ENCODE measurements around the gene SPEF1. TPM values are rescaled to one million over a fixed set of nuclear protein-coding genes. Genes with fewer than 3 reads are reported as not detected.
"Not testable (repeated sequence)": the region's sequence is repeated elsewhere in the genome, so short reads cannot be mapped to it uniquely, and the experiment has no call there.

SPEF1 gene
- total RNA-seq, 1 donor from 2014 or later, result 1.2 TPM

DNA sequence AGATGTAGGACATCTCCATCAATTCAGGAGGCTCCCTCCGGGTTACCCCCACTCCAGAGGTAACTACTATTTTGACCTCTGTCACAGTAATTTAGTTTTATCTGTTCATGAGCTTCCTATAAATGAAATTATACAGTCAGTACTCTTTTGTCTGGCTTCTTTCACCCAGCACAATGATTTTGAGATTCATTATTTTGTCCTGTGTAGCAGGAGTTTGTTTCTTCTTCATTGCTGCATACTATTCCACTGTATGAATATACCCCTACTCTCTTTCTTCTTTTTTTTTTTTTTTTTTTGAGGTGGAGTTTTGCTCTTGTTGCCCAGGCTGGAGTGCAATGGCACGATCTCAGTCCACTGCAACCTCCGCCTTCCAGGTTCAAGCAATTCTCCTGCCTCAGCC, 27.3 kb upstream of the SPEF1 start:
- DNase-seq (ENCODE audit: low read depth), result no peak

- no peak for DNase-seq (ENCODE audit: low read depth)
Observed at GRCh38 chr20:3804781-3805180, 23.5 kb upstream of the SPEF1 start.

- DNase-seq (ENCODE audit: low read depth), result no peak
Observed at GRCh38 chr20:3804254-3804751, 23.1 kb upstream of the SPEF1 start.

DNA sequence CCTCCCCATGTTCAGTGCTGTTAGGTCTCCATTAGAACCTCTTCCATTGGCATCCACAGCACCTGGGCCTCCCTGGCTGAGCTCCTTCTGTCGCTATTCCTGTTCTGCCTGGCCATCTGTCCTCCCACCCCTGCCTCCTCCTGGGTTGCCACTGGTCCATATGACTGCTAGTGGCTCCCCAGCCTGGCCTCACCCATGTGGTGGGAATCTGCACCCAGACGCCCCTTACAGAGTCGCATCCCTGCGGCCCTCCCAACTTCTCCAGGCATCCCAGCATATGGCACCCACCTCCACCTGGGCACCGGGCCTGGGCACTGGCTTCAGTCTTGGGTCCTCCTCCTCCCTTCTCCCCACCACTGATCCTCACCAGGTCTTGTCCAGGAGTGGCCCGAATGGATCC, 22.6 kb upstream of the SPEF1 start:
- DNase-seq (ENCODE audit: low read depth), result no peak

DNA sequence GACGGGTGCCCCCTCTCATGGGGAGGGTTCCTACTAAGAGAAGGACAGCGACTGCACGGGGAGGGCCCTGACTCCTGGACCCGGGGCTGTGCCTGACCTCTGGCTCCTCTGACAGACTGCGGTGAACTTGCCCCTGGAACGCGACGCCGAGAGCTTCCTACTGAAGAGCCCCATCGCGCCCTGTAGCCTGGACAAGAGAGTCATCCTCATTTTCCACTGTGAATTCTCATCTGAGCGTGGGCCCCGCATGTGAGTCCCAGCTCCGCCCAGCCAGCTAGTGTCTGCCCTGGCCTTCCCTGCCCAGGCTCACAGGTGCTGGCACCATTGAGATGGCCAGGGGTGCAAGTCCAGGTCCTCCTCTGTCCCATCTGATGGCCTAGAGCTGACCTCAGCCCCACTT, 22.0 kb upstream of the SPEF1 start:
- DNase-seq (ENCODE audit: low read depth), result no peak

- no peak for DNase-seq (ENCODE audit: low read depth)
Observed at GRCh38 chr20:3802524-3803239, 21.4 kb upstream of the SPEF1 start.

DNA sequence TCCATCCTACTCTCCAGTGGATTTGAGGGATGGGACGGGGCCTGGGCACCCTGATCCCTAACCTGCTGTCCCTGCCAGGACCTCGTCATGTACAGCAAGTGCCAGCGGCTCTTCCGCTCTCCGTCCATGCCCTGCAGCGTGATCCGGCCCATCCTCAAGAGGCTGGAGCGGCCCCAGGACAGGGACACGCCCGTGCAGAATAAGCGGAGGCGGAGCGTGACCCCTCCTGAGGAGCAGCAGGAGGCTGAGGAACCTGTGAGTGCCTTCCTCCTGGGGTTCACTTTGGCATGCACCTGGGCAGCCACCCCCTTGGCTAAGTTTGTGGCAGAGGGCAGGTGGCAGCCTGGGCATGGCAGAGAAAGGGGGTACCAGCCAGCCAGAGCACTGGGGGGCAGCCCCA, 20.6 kb upstream of the SPEF1 start:
- no peak for DNase-seq (ENCODE audit: low read depth)

- DNase-seq (ENCODE audit: low read depth), result no peak
Observed at GRCh38 chr20:3801299-3801698, 20.1 kb upstream of the SPEF1 start.

- no peak for DNase-seq (ENCODE audit: low read depth)
Observed at GRCh38 chr20:3800878-3801260, 19.6 kb upstream of the SPEF1 start.

DNA sequence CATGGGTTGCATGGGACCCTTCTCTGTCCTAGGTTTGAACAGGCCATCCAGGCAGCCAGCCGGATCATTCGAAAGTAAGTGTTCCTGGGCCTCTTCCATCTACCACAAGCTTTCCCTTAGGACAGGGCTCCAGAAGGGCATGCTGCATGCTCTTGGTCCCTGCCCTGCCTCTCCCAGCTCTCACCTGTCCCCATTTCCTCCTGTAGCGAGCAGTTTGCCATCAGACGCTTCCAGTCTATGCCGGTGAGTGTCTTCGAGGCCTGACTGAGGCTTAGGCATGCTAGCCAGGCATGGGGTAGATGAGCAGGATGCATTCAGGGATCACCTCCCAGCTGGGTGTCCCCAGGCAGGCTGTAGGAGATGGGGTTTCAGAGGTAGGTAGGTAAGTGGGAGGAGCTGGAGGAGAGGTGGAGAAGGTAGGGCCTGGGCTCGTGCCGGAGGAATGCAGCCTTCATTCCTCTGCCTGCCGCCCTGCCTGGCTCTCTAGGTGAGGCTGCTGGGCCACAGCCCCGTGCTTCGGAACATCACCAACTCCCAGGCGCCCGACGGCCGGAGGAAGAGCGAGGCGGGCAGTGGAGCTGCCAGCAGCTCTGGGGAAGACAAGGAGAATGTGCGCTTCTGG, 19.1 kb upstream of the SPEF1 start:
- no peak for DNase-seq (ENCODE audit: low read depth)

DNA sequence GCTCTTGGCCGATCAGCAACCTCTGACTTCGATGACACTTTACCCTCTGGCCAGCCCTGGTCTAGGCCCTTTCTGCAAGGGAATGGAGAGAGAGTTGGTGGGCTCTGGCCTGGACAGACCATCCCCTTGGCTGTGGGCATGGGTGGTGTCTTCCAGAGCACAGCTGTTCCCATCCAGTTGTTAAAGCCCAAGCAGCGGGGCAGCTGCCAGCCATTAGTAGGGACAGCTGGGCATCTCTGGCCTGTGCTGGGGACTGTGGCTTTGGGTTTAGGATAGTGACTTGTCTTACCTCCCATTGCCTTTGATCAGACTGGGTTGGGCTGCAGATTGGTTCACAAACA, 17.6 kb upstream of the SPEF1 start:
- no peak for DNase-seq (ENCODE audit: low read depth)

DNA sequence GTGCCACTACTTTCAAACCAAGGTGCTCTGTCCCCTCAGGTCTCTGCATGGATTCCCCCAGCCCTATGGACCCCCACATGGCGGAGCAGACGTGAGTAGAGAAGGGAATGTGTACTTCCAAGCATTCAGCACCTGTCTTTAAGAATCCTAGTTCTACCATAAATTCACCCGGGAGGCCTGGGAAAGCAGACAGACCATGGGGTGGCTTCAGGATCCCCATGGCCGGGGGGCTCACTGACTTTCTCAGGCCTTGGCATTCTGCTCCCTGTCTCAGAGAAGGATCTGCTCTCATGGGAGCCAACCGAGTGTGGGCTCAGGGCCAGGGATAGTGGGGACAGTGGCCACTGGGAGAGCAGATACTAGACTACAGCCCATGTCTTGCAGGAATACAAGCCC, 17.1 kb upstream of the SPEF1 start:
- no peak for DNase-seq (ENCODE audit: low read depth)

DNA sequence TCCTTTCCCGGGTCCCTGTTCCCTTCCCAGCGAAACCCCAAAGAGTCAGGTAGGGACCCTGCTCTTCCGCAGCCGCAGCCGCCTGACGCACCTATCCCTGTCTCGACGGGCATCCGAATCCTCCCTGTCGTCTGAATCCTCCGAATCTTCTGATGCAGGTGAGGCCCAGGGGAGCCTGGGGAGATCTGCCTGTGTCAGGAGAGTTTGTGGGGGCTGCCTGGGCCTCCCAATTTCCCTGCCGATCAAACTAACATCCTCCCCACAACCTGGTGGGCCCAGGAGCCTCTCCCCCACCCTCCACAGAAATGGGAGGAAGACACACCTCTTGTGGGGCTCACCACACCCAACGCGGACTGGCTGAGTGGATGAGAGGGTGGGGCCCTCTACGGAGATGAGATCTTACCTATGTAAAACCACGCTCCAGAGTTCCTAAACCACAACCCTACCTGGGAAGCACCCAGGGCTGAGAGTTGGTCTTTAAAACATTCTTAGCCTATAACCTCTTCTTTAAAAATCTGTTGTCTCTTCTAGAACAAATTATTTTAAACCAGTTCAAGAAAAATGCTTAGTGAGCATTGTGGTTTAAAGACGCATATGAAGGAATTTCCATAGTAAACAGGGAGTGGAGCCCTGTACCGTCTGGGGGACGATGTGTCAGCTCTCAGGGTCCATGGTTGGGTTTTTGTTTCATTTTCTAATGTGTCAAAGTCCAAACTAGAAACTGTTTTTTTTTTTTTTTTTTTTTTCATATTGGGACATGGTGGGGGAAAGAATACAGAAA, 16.5 kb upstream of the SPEF1 start:
- DNase-seq (ENCODE audit: low read depth), result no peak

DNA sequence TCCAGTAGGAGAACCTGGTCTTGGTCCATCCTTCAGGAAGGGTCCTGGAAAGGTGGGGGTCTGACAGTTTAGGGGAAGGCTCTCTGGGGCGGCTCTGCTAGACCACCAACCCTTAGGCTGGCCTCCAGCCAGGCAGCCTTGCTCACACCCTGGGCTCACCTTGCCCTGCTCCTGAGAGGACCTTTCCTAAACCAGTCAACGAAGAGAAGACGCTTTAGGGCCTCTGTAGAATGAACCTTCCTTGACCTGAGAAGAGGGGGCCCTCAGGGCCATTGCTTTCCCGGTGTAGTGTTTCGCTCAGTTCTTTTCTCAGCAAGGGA, 15.9 kb upstream of the SPEF1 start:
- no peak for DNase-seq (ENCODE audit: low read depth)

DNA sequence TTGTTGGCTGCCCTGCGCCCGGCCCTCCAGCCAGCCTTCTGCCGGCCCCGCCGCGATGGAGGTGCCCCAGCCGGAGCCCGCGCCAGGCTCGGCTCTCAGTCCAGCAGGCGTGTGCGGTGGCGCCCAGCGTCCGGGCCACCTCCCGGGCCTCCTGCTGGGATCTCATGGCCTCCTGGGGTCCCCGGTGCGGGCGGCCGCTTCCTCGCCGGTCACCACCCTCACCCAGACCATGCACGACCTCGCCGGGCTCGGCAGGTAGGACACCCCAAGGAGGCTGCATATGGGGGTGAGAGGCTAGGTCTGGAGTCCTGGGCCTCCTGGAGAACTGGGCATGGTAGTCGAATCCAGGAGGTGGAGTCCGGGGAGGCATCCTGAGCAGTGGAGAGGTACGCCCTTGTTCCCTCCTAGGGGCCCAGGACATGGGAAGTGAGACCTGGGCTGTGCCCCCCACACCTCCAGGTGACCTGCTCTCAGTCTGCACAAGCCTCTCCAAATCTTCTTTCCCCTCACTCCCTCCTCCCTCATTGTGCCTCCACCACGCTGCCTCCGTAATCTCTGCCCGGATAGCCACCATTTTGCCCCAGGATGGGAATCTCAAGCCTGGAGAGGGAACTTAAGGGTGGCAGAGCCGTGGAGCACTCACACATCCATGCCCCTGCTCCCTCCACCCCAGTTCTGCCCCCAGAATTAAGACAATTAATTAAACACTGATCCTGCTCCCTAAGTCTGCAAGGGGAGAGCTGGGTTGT, 15.4 kb upstream of the SPEF1 start:
- no peak for DNase-seq (ENCODE audit: low read depth)

DNA sequence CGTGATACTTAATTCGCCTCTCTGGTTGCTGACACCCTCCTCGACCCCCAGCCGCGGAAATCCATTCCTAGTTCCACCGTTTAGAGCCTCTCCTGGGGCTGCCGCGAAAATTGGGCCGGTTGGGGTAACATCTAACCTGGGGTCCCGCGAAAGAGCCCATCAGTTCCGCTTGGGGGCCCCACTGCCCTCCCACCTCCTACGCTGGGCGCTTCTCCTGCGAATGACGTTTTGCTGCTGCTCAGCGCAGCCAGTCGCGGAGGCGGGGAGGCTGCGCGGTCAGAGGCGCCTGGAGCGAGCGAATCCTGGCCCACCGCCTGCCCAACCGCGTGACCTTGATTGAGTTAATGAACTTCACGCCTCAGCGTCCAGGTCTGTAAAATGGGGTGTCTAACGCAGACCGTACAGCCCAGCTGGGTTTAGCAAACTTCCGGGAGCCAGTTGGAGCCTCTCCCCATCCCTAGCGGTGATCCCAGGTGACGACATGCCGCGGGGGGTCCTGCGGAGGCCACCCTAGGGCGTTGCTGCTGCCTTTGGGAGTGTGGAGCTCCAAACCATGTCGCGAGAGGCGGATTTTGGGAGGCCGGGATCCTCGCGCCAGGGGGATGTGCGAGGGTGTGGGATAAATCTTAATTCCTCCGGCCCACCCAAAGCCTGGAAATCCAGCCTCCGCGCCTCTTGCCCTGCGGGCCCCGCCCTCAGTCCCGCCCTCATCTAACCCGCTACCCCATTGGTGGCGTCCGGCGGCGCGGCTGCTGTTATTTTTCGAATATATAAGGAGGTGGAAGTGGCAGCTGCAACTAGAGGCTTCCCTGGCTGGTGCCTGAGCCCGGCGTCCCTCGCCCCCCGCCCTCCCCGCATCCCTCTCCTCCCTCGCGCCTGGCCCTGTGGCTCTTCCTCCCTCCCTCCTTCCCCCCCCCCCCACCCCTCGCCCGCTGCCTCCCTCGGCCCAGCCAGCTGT, 14.5 kb upstream of the SPEF1 start, which contains the start of gene CDC25B:
TSS of gene CDC25B (plus strand) at position 800 of the 958 bp plus-strand sequence. CDS start 222 bp downstream, outside the sequence.
- peak; percentile 65 for DNase-seq (ENCODE audit: low read depth)

DNA sequence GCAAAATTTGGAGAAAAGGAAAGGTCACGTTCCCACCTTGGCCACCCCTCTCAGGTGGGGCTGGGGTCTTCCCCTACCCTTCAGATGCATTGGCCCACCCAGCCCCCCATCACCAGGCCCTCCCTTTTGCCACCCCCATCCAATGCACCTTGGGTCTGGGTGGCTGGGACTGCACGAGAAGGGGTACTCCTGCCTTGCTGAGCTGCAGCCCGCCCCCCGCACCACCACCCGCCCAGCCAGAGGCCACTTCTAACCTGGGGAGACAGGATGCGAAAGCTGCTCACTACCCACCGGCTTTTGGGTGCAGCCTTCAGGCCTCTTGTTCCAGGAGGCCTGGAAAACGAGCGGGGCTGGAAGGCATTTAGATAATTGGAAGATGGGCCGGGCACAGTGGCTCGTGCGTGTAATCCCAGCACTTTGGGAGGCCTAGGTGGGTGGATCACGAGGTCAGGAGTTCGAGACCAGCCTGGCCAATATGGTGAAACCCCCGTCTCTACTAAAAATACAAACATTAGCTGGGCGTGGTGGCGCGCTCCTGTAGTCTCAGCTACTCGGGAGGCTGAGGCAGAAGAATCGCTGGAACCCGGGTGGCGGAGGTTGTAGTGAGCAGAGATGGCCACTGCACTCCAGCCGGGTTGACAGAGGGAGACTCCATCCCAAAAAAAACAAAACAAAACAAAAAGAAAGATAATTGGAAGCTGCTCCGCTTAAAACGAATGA, 13.6 kb upstream of the SPEF1 start:
- no peak for DNase-seq (ENCODE audit: low read depth)

GRCh38 chr20:3794168-3794567, 12.9 kb upstream of the SPEF1 start:
- DNase-seq (ENCODE audit: low read depth), result not testable (repeated sequence)

DNA sequence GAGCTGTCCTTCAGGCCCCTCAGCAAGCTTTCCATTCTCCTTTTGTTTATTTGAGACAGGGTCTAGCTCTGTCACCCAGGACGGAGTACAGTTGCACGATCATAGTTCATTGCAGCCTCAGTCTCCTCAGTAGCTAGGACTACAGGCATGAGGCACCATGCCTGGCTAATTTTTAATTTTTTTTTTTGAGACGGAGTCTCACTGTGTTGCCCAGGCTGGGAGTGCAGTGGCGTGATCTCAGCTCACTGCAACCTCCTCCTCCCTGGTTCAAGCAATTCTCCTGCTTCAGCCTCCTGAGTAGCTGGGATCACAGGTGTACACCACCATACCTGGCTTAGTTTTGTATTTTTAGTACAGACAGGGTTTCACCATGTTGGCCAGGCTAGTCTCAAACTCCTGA, 8.0 kb upstream of the SPEF1 start:
- DNase-seq (ENCODE audit: low read depth), result not testable (repeated sequence)

GRCh38 chr20:3788685-3789155, 7.5 kb upstream of the SPEF1 start:
- DNase-seq (ENCODE audit: low read depth), result no peak
